HFFc6 (cell line): ENCODE measurements around the gene CTAG2. TPM values are rescaled to one million over a fixed set of nuclear protein-coding genes. Genes with fewer than 3 reads are reported as not detected.

Source experiments
- DNase-seq: peaks from one replicate; pipeline ENCODE4 v3.0.0-alpha.2; 2018
- H3K27ac Mint-ChIP-seq: 2 replicates; pipeline ENCODE4 v1.8.0; 2020; ENCODE audit warnings: mild to moderate bottlenecking, mixed read lengths
- H3K27me3 Mint-ChIP-seq: 2 replicates; pipeline ENCODE4 v1.8.0; 2021; ENCODE audit warnings: mild to moderate bottlenecking, moderate library complexity, mixed read lengths; ENCODE audit not compliant: insufficient read depth
- H3K36me3 Mint-ChIP-seq: 2 replicates; pipeline ENCODE4 v1.8.0; 2021; ENCODE audit warnings: low read depth, mixed read lengths
- H3K4me1 Mint-ChIP-seq: 2 replicates; pipeline ENCODE4 v1.8.0; 2020; ENCODE audit warnings: low read depth, mixed read lengths
- H3K4me3 Mint-ChIP-seq: 2 replicates; pipeline ENCODE4 v1.8.0; 2020; ENCODE audit warnings: mild to moderate bottlenecking, moderate library complexity, mixed read lengths
- H3K9me3 Mint-ChIP-seq: 2 replicates; pipeline ENCODE4 v1.8.0; 2020; ENCODE audit warnings: mild to moderate bottlenecking, mixed read lengths
- CTCF ChIP-seq: fragments of 200-600 bp; sonication (generic); IDR thresholded peaks from 2 replicates; pipeline ENCODE4 v1.5.0; 2021; ENCODE audit warnings: antibody characterized with exemption, mild to moderate bottlenecking
- total RNA-seq, 6 experiments: library from RNA; stranded (reverse); fragmentation: NEBNext Ultra II Directional; extraction: Animal tissue kit (Norgen Biotek cat#: 25700); gene quantifications; 2 replicates in 1 of 6; 3 replicates in 5 of 6; pipeline ENCODE4 v1.2.3, GENCODE V29; 2021

Gene CTAG2
- total RNA-seq, 6 experiments from 2014 or later: not detected

DNA sequence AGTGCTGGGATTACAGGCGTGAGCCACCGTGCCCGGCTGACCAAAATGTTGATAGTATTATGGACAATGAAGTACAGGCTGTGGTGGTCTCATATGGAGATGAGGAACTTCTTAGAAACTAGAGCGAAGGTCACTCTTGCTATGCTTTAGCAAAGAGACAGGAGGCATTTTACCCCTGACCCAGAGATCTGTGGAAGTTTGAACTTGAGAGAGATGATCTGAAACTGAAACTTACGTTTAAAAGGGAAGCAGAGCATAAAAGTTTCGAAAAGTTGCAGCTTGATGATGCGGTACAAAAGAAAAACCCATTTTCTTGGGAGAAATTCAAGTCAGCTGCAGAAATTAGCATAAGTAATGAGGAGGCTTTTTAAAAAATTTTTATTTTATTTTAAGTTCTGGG is 8.5 kb upstream of the CTAG2 start:
- peaks cover 18% of the 10 kb centered on the region for H3K27me3 Mint-ChIP-seq
- H3K4me3 Mint-ChIP-seq: no peak overlapping the region
- H3K27ac Mint-ChIP-seq: no peak overlapping the region
- TF ChIP-seq CTCF: no peak
- no peaks in the 10 kb centered on the region for H3K36me3 Mint-ChIP-seq
- no peak for DNase-seq
- H3K9me3 Mint-ChIP-seq: no peaks in the 10 kb centered on the region
- H3K4me1 Mint-ChIP-seq: no peaks in the 10 kb centered on the region

DNA sequence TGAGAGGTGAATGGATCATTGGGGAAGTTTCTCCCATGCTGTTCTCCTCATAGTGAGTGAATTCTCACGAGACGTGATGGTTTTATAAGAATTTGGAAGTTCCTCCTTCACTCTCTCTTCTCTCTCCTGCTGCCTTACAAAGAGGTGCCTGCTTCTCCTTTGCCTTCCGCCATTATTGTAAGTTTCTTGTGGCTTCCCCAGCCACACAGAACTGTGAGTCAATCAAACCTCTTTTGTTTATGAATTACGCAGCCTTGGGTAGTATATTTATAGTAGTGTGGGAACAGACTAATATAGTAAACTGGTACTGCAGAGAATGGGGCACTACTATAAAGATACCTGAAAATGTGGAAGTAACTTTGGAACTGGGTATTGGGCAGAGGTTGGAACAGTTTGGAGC is 7.8 kb upstream of the CTAG2 start:
- Mint-ChIP-seq H3K36me3 (no peaks in the 10 kb centered on the region), H3K4me1 (no peaks in the 10 kb centered on the region), H3K27me3 (peaks cover 25% of the 10 kb centered on the region), H3K4me3 (no peak overlapping the region), H3K9me3 (no peaks in the 10 kb centered on the region), H3K27ac (no peak overlapping the region)
- DNase-seq: no peak
- TF ChIP-seq CTCF: no peak

DNA sequence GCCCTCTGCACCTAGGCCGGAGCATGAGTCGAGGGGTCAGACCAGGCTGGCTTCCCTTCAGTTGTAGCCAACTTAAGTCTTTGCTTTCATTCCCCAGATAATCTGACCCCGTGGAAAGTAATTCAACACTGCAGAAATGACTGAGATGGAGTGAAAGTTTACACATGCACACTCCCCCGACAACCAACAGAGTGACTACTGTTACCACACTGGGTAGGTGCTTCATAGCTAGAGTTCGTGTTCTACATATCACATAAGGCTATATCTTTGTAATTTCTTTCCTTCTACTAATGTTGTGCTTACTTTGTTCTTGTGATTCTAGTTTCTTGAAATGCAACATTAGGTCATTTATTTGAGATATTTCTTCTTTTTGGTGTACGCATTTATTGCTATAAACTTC is 7.2 kb upstream of the CTAG2 start:
- no peak for TF ChIP-seq CTCF
- no peaks in the 10 kb centered on the region for H3K36me3 Mint-ChIP-seq
- no peak for DNase-seq
- H3K4me3 Mint-ChIP-seq: no peak overlapping the region
- peaks cover 30% of the 10 kb centered on the region for H3K27me3 Mint-ChIP-seq
- H3K27ac Mint-ChIP-seq: no peak overlapping the region
- H3K9me3 Mint-ChIP-seq: no peaks in the 10 kb centered on the region
- no peaks in the 10 kb centered on the region for H3K4me1 Mint-ChIP-seq

DNA sequence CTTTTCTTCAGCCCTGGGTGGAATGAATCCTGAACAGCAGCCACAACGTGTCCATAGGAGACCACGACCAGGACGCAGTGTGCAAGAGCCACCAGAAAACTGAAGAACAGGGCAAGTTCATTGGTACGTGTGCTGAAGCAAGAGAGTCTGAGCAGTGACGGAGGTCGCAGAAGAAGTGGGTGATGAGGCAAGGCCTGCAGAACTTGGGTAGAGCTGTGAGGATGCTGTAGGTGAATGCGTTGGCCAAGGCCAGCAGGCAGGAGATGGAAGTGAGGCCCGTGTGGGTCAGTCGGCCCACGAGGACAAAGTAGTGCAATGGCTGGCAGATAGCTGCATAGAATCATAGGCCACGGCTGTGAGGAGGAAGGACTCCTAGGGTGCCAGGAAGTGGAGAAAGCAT is 5.6 kb upstream of the CTAG2 start:
- Mint-ChIP-seq H3K9me3 (no peaks in the 10 kb centered on the region), H3K4me3 (no peak overlapping the region), H3K4me1 (no peaks in the 10 kb centered on the region), H3K27me3 (peaks cover 32% of the 10 kb centered on the region), H3K36me3 (no peaks in the 10 kb centered on the region), H3K27ac (no peak overlapping the region)
- no peak for DNase-seq
- TF ChIP-seq CTCF: no peak

DNA sequence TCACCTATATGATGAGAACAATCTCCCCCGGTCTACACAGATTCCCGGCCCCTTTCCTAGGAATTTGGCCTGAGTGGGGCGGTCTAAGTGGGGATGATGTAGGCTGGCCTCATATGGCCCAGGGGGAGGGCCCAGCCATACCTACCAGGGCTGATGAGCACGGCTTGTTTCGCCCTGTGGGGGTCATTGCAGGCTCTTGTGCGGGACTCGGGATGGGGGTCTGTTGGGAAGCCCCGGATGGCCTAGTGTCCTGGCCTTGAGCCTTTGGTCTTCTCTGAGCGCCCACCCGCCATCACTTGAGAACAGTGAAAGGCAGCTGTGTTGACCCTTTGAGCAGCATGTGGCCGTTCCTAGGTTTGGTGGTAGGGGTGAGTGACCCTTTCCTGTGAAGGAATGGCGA is 4.8 kb upstream of the CTAG2 start:
- Mint-ChIP-seq H3K4me3 (no peak overlapping the region), H3K27me3 (peaks cover 32% of the 10 kb centered on the region), H3K36me3 (no peaks in the 10 kb centered on the region), H3K9me3 (no peaks in the 10 kb centered on the region), H3K4me1 (no peaks in the 10 kb centered on the region), H3K27ac (no peak overlapping the region)
- DNase-seq: no peak
- no peak for TF ChIP-seq CTCF

DNA sequence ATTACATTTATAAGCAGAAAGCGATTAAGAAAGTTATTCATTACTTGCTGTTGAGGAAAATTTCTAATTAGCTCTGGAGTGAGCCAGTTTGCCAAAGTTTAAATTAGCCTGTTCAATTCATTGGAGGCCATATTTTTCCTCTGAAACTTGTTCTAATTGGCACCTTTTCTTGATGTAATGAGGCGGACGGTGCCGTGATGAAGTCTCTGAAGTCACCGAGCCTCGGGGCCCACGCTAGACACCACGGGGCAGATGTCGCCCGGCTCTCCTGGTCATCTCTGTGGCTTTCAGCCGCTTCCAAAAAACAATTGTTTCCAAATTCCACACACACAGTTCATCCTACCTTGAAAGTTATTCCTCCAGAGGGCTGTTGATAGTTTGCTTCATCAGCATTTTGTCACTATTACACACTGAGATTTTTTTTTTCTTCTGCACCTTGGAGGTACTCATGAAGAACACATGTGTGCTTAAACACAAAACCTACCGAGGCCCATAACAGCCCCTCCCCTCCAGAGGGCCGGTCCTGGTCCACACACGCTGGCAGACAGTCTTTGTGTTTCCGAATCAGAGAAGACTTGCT is 3.9 kb upstream of the CTAG2 start:
- H3K27me3 Mint-ChIP-seq: peaks cover 29% of the 10 kb centered on the region
- no peak overlapping the region for H3K27ac Mint-ChIP-seq
- no peaks in the 10 kb centered on the region for H3K9me3 Mint-ChIP-seq
- no peak overlapping the region for H3K4me3 Mint-ChIP-seq
- no peaks in the 10 kb centered on the region for H3K4me1 Mint-ChIP-seq
- no peaks in the 10 kb centered on the region for H3K36me3 Mint-ChIP-seq
- no peak for DNase-seq
- no peak for TF ChIP-seq CTCF
